Suprapubic skin (tissue), 4 donors: Measurements from ENCODE around the gene TAS2R39.

Experiments used
- EP300 ChIP-seq: sonication (generic); formaldehyde crosslinking; IDR thresholded peaks from one replicate; pipeline ENCODE4 v1.6.1; 2017; ENCODE audit warnings: antibody characterized with exemption
- POLR2A ChIP-seq, 2 donors: fragments of 450-650 bp; IDR thresholded peaks; one replicate each; pipeline ENCODE4 v1.6.1; 2017; ENCODE audit warnings: antibody characterized with exemption in 2 of 2, mild to moderate bottlenecking in 2 of 2, moderate library complexity in 2 of 2
- POLR2AphosphoS5 ChIP-seq, 3 donors: sonication (generic); formaldehyde crosslinking; IDR thresholded peaks; one replicate each; pipeline ENCODE4 v1.6.1; 2017; ENCODE audit warnings: antibody characterized with exemption in 3 of 3
- TF ChIP-seq, protein P1 (sequence below), 2 donors: fragments of 200-600 bp in 1 of 2; fragments of 450-650 bp in 1 of 2; sonication (generic) in 1 of 2; IDR thresholded peaks; one replicate each; pipeline ENCODE4 v1.5.1; 2016 to 2019; ENCODE audit warnings: antibody characterized with exemption in 2 of 2, mild to moderate bottlenecking in 1 of 2, moderate library complexity in 1 of 2

DNA sequence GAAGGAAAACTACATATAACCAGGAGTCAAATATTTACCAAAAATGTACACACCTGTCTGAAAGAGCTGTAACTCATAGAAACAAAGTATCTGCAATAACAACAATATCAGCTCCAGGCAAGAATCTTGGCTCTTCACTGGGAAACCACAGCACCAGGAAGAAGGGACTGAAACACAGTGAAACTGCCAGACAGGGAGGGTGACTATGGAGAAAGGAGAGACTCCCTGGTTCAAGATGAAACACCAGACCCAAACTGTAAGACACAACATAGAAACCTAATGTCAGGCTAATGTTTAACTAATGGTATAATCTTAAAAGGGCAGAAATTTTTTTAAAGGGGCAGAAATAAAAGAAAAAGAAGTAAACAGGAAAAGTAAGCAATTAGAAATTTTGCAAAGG, 11.5 kb upstream of the TAS2R39 start:
- TF ChIP-seq, protein P1, sequence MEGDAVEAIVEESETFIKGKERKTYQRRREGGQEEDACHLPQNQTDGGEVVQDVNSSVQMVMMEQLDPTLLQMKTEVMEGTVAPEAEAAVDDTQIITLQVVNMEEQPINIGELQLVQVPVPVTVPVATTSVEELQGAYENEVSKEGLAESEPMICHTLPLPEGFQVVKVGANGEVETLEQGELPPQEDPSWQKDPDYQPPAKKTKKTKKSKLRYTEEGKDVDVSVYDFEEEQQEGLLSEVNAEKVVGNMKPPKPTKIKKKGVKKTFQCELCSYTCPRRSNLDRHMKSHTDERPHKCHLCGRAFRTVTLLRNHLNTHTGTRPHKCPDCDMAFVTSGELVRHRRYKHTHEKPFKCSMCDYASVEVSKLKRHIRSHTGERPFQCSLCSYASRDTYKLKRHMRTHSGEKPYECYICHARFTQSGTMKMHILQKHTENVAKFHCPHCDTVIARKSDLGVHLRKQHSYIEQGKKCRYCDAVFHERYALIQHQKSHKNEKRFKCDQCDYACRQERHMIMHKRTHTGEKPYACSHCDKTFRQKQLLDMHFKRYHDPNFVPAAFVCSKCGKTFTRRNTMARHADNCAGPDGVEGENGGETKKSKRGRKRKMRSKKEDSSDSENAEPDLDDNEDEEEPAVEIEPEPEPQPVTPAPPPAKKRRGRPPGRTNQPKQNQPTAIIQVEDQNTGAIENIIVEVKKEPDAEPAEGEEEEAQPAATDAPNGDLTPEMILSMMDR (IDR thresholded peaks at IDR 0.05), result no peak
- TF ChIP-seq POLR2A (IDR thresholded peaks at IDR 0.05), result no peak
- no peak for TF ChIP-seq EP300
- no peak for TF ChIP-seq POLR2AphosphoS5 (IDR thresholded peaks at IDR 0.05)
